Stomach (tissue), 9 donors: ENCODE data around the gene BAHD1. TPM values are rescaled to one million over a fixed set of nuclear protein-coding genes. Genes with fewer than 3 reads are reported as not detected.

Source experiments
- DNase-seq, 2 donors: peaks; one replicate each; pipeline versions ENCODE4 v3.0.0 to v3.0.0-alpha.2; 2013 to 2019
- H3K27ac ChIP-seq, 5 donors: fragments of 200-600 bp in 4 of 5; sonication (generic) in 4 of 5; one replicate each; pipeline ENCODE4 v1.5.1; 2013 to 2019; ENCODE audit warnings: mild to moderate bottlenecking in 1 of 5, moderate library complexity in 1 of 5
- H3K27me3 ChIP-seq, 3 donors: fragments of 200-600 bp; sonication (generic); one replicate each; pipeline ENCODE4 v1.5.1; 2017 to 2019; ENCODE audit warnings: mixed run types in 1 of 3
- H3K36me3 ChIP-seq, 4 donors: fragments of 200-600 bp; sonication (generic); 1 replicate in 3 of 4; 2 replicates in 1 of 4; pipeline ENCODE4 v1.5.1; 2016 to 2019
- H3K4me1 ChIP-seq, 4 donors: fragments of 200-600 bp; sonication (generic); one replicate each; pipeline ENCODE4 v1.5.1; 2016 to 2019
- H3K4me3 ChIP-seq, 4 donors: fragments of 200-600 bp; sonication (generic) in 3 of 4; one replicate each; pipeline ENCODE4 v1.5.1; 2016 to 2019; ENCODE audit warnings: mild to moderate bottlenecking in 1 of 4
- H3K9me3 ChIP-seq, 4 donors: fragments of 200-600 bp; sonication (generic); one replicate each; pipeline ENCODE4 v1.5.1; 2016 to 2019
- EP300 ChIP-seq: sonication (generic); formaldehyde crosslinking; IDR thresholded peaks from one replicate; pipeline ENCODE4 v1.6.1; 2017; ENCODE audit warnings: antibody characterized with exemption
- POLR2A ChIP-seq, 4 donors: fragments of 450-650 bp; IDR thresholded peaks; one replicate each; pipeline ENCODE4 v1.6.1; 2016; ENCODE audit warnings: antibody characterized with exemption in 4 of 4, control low read depth in 2 of 4, mild to moderate bottlenecking in 1 of 4, moderate library complexity in 1 of 4
- POLR2AphosphoS5 ChIP-seq, 3 donors: sonication (generic); formaldehyde crosslinking; IDR thresholded peaks; one replicate each; pipeline ENCODE4 v1.6.1; 2016; ENCODE audit warnings: antibody characterized with exemption in 3 of 3
- WGBS, 5 donors: extraction: QIAGEN DNeasy Blood & Tissue Kit in 3 of 5; methylation state at CpG; one replicate each; pipeline versions ENCODE4 v1.1.5 to v1.1.7; 2013 to 2018; 5-methylcytosine and 5-hydroxymethylcytosine counted together
- intact Hi-C: fragments of 100-400 bp; cut with DNase I; formaldehyde crosslinking; loops from one replicate; pipeline ENCODE4 v1.15.1; 2023; ENCODE audit warnings: low total_unique reads
- polyA plus RNA-seq, 3 donors: library from polyadenylated mRNA; stranded (reverse); fragments of 200-250 nt; gene quantifications; one replicate each; pipeline ENCODE4 v1.2.3, GENCODE V29; 2013
- total RNA-seq, 5 donors: library from RNA; depleted of rRNA; stranded (reverse); fragments of >200 nt; gene quantifications; one replicate each; pipeline versions ENCODE4 v1.1.0 to v1.2.3, GENCODE V29; 2014 to 2016
- TF ChIP-seq, protein P1 (sequence below), 7 experiments: fragments of 450-650 bp in 4 of 7; fragments of 200-600 bp in 3 of 7; sonication (generic) in 3 of 7; IDR thresholded peaks; one replicate each; pipeline ENCODE4 v1.5.1; 2016 to 2019; ENCODE audit warnings: antibody characterized with exemption in 7 of 7, control low read depth in 2 of 7, mild to moderate bottlenecking in 1 of 7
- donor health status: healthy with polysubstance abuse.
- donor health status: Bipolar disorder and iron deficiency.
- donor health status: healthy.

The BAHD1 gene
- total and polyA plus RNA-seq, 8 donors, result 5.3 to 35.9 (median 9.9) TPM

DNA sequence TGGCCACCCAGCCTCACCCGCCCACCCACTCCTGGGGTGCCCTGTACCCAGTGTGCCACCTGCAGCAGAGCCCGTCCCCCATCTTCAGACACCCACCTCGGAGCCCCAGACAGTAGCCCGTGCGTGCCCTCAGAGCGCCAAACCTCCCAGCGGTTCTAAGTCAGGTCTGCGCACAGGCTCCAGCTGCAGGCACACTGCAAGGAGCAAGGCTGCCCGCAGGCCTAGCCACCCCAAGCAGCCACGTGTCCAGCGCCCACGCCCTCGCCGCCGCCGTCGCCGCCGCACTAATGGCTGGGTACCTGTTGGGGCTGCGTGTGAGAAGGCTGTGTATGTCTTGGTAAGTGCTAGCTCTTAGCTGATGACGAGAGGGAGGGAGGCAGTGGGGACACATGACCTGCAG, 21.2 kb downstream of the BAHD1 start:
- H3K27me3 ChIP-seq, result no peaks in the 10 kb centered on the region
- TF ChIP-seq, protein P1, sequence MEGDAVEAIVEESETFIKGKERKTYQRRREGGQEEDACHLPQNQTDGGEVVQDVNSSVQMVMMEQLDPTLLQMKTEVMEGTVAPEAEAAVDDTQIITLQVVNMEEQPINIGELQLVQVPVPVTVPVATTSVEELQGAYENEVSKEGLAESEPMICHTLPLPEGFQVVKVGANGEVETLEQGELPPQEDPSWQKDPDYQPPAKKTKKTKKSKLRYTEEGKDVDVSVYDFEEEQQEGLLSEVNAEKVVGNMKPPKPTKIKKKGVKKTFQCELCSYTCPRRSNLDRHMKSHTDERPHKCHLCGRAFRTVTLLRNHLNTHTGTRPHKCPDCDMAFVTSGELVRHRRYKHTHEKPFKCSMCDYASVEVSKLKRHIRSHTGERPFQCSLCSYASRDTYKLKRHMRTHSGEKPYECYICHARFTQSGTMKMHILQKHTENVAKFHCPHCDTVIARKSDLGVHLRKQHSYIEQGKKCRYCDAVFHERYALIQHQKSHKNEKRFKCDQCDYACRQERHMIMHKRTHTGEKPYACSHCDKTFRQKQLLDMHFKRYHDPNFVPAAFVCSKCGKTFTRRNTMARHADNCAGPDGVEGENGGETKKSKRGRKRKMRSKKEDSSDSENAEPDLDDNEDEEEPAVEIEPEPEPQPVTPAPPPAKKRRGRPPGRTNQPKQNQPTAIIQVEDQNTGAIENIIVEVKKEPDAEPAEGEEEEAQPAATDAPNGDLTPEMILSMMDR (IDR thresholded peaks at IDR 0.05), result no peak
- no peak for TF ChIP-seq POLR2AphosphoS5 (IDR thresholded peaks at IDR 0.05)
- no peak for TF ChIP-seq POLR2A (IDR thresholded peaks at IDR 0.05)
- intact Hi-C loops, result no loop called here
- no peak overlapping the region for H3K27ac ChIP-seq
- no peaks in the 10 kb centered on the region for H3K9me3 ChIP-seq
- DNase-seq, result no peak
- peaks cover 5 to 12% (median 10%) of the 10 kb centered on the region in 4 donors for H3K4me1 ChIP-seq
- 94 to 96% (median 96%) methylated on average over 21 of the region's 21 CpGs for WGBS, 5 donors
- no peak overlapping the region for H3K4me3 ChIP-seq
- peaks cover 50 to 88% (median 86%) of the 10 kb centered on the region in 4 donors for H3K36me3 ChIP-seq

DNA sequence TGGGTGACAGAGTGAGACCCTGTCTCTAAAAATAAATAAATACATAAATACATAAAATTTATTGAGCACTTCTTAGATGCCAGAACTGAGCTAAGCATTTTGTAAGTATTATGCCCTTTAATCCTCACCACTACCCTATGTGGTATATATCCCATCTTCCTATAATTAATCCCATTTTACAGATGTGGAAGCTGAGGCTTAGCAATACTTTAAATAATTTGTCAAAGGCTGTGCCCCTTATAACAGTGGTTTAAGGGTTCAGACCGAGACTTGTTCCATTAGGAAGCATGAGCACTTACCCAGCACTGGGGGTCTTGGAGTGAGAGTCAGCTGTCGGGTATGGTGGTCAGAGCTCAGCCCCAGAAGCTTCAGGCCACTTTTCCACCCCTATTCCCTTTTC, 22.5 kb downstream of the BAHD1 start:
- no peak overlapping the region for H3K27ac ChIP-seq
- intact Hi-C loops, result no loop called here
- WGBS, 5 donors, result 89 to 97% (median 96%) methylated on average over 2 of the region's 2 CpGs
- H3K27me3 ChIP-seq, result no peaks in the 10 kb centered on the region
- DNase-seq, result no peak
- peaks cover 49 to 94% (median 91%) of the 10 kb centered on the region in 4 donors for H3K36me3 ChIP-seq
- H3K4me3 ChIP-seq, result no peak overlapping the region
- H3K4me1 ChIP-seq, result peaks cover 5 to 12% (median 8%) of the 10 kb centered on the region in 4 donors
- H3K9me3 ChIP-seq, result no peaks in the 10 kb centered on the region
- no peak for TF ChIP-seq POLR2AphosphoS5 (IDR thresholded peaks at IDR 0.05)
- TF ChIP-seq POLR2A (IDR thresholded peaks at IDR 0.05), result no peak
- TF ChIP-seq, protein P1 (IDR thresholded peaks at IDR 0.05), result no peak
- no peak for TF ChIP-seq EP300

DNA sequence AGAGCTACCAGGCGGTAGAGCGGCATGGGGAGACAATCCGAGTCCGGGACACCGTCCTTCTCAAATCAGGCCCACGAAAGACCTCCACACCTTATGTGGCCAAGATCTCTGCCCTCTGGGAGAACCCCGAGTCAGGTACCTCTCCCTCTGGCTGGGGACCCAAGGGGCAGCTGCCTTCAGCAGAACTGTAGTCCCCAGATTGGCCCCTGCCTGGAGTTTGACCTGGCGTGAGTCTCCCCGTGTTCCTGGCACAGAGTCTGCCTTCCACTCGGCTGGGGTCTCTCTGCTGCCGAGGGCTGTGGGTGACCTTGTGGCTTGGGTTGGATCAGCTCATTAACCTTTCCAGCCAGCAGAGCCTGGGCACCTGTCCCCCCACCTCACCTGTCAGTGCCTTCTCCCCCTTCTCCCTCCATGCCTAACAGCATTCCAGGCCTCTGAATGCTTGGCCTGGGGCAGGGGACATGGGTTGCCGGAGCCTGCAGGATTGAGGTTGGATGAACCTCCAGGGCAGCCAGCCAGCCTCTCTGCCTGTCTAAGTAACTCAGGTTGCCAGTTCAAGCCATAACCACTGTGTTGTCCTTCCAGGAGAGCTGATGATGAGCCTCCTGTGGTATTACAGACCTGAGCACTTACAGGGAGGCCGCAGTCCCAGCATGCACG, 23.3 kb downstream of the BAHD1 start:
- H3K27me3 ChIP-seq, result no peaks in the 10 kb centered on the region
- H3K27ac ChIP-seq, result no peak overlapping the region
- no peak overlapping the region for H3K4me3 ChIP-seq
- no peaks in the 10 kb centered on the region for H3K9me3 ChIP-seq
- 84 to 92% (median 90%) methylated on average over 12 to 14 of the region's 14 CpGs for WGBS, 5 donors
- peaks cover 42 to 87% (median 84%) of the 10 kb centered on the region in 4 donors for H3K36me3 ChIP-seq
- TF ChIP-seq EP300, result no peak
- TF ChIP-seq POLR2AphosphoS5 (IDR thresholded peaks at IDR 0.05), result no peak
- TF ChIP-seq, protein P1 (IDR thresholded peaks at IDR 0.05), result no peak
- no peak for TF ChIP-seq POLR2A (IDR thresholded peaks at IDR 0.05)
- DNase-seq, result no peak
- peaks cover 5 to 12% (median 8%) of the 10 kb centered on the region in 4 donors for H3K4me1 ChIP-seq
- intact Hi-C loops, result no loop called here

DNA sequence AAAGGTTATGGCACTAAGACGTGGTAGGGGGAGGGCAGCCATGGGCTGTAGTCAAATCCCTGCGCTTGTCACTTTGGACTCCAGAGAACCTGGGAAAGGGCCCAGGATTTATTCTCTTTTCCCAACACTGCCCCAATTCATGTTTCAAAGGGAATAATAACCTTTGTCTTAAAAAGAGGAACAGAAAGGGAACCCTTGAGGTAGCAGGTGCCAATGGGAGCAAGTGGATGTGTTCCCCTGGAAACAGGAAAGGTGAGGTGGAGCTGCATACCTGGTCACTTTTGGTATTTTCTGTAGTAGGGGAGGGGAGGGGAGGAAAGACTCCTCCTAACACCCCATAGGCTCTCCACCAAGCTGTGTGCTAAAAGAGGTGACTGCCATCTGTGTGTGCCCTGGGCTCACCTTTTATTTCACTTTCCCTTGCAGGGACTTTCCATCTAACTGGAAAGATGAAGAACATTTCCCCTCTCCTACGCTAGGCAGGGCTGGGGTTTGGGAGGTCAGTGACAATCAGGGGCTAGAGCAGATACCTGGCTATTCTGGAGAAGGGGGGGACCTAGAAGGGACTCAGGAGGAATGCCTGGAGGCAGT, 23.9 kb downstream of the BAHD1 start:
- no peak for DNase-seq
- no peak overlapping the region for H3K4me3 ChIP-seq
- H3K9me3 ChIP-seq, result no peaks in the 10 kb centered on the region
- no peak for TF ChIP-seq EP300
- no peak for TF ChIP-seq POLR2AphosphoS5 (IDR thresholded peaks at IDR 0.05)
- no peak for TF ChIP-seq POLR2A (IDR thresholded peaks at IDR 0.05)
- TF ChIP-seq, protein P1 (IDR thresholded peaks at IDR 0.05), result no peak
- peaks cover 5 to 12% (median 9%) of the 10 kb centered on the region in 4 donors for H3K4me1 ChIP-seq
- H3K27me3 ChIP-seq, result no peaks in the 10 kb centered on the region
- intact Hi-C loops, result no loop called here
- no peak overlapping the region for H3K27ac ChIP-seq
- H3K36me3 ChIP-seq, result peaks cover 35 to 81% (median 77%) of the 10 kb centered on the region in 4 donors
- WGBS, 5 donors, result 84 to 100% (median 91%) methylated on average over 3 of the region's 3 CpGs
